Liver (tissue), 9 donors: ENCODE data around the gene DNAH5. TPM values are rescaled to one million over a fixed set of nuclear protein-coding genes. Genes with fewer than 3 reads are reported as not detected.

Source experiments
- DNase-seq: peaks from one replicate; pipeline ENCODE4 v3.0.0-alpha.2; 2017; ENCODE audit warnings: low spot score
- H3K27ac ChIP-seq, 2 donors: one replicate each; pipeline ENCODE4 v1.7.0; 2013; ENCODE audit warnings: inconsistent platforms in 2 of 2, low read length in 2 of 2, control low read depth in 1 of 2, low read depth in 1 of 2, mild to moderate bottlenecking in 1 of 2
- H3K27me3 ChIP-seq, 4 donors: one replicate each; pipeline versions ENCODE4 v1.6.1 to v1.7.0; 2013; ENCODE audit warnings: low read length in 3 of 4, inconsistent platforms in 1 of 4, mild to moderate bottlenecking in 1 of 4, moderate library complexity in 1 of 4; ENCODE audit not compliant: control insufficient read depth in 4 of 4, insufficient read depth in 4 of 4
- H3K36me3 ChIP-seq, 4 donors: one replicate each; pipeline versions ENCODE4 v1.6.1 to v1.7.0; 2013; ENCODE audit warnings: low read length in 3 of 4, mild to moderate bottlenecking in 3 of 4, low read depth in 1 of 4, moderate library complexity in 1 of 4; ENCODE audit not compliant: control insufficient read depth in 4 of 4, insufficient read depth in 3 of 4
- H3K4me1 ChIP-seq, 4 donors: one replicate each; pipeline versions ENCODE4 v1.6.1 to v1.7.0; 2013; ENCODE audit warnings: low read length in 3 of 4, mild to moderate bottlenecking in 3 of 4, moderate library complexity in 1 of 4; ENCODE audit not compliant: control insufficient read depth in 4 of 4, insufficient read depth in 4 of 4
- H3K4me3 ChIP-seq, 3 donors: one replicate each; pipeline versions ENCODE4 v1.6.1 to v1.7.0; 2013; ENCODE audit warnings: low read length in 3 of 3, control low read depth in 1 of 3, low read depth in 1 of 3, mild to moderate bottlenecking in 1 of 3
- H3K9ac ChIP-seq, 2 donors: one replicate each; pipeline ENCODE4 v1.7.0; 2013; ENCODE audit warnings: low read length in 2 of 2, mild to moderate bottlenecking in 2 of 2, moderate library complexity in 2 of 2, control low read depth in 1 of 2, low read depth in 1 of 2
- H3K9me3 ChIP-seq, 4 donors: one replicate each; pipeline versions ENCODE4 v1.6.1 to v1.7.0; 2013; ENCODE audit warnings: low read length in 3 of 4; ENCODE audit not compliant: control insufficient read depth in 4 of 4
- EGR1 ChIP-seq, 2 donors: IDR thresholded peaks; 2 replicates each; pipeline ENCODE4 v1.6.1; 2016 to 2018; ENCODE audit warnings: antibody characterized with exemption in 2 of 2, low read depth in 2 of 2
- FOXA1 ChIP-seq: IDR thresholded peaks from 2 replicates; pipeline ENCODE4 v1.6.1; 2016; ENCODE audit warnings: antibody characterized with exemption
- FOXA2 ChIP-seq: IDR thresholded peaks from 2 replicates; pipeline ENCODE4 v1.6.1; 2016; ENCODE audit warnings: antibody characterized with exemption
- GABPA ChIP-seq, 2 donors: IDR thresholded peaks in 1 of 2; conservative IDR thresholded peaks in 1 of 2; 2 replicates each; pipeline ENCODE4 v1.6.1; 2016; ENCODE audit warnings: antibody characterized with exemption in 2 of 2, mild to moderate bottlenecking in 1 of 2, moderate library complexity in 1 of 2
- HNF4A ChIP-seq, 2 donors: conservative IDR thresholded peaks; 2 replicates each; pipeline ENCODE4 v1.6.1; 2016; ENCODE audit warnings: antibody characterized with exemption in 2 of 2, mild to moderate bottlenecking in 2 of 2
- HNF4G ChIP-seq: IDR thresholded peaks from 2 replicates; pipeline ENCODE4 v1.6.1; 2016; ENCODE audit warnings: antibody characterized with exemption
- JUND ChIP-seq, 2 donors: IDR thresholded peaks; 2 replicates each; pipeline ENCODE4 v1.6.1; 2016; ENCODE audit warnings: antibody characterized with exemption in 2 of 2
- NR2F2 ChIP-seq: IDR thresholded peaks from 2 replicates; pipeline ENCODE4 v1.6.1; 2016; ENCODE audit warnings: antibody characterized with exemption
- RAD21 ChIP-seq, 2 donors: IDR thresholded peaks; 2 replicates each; pipeline ENCODE4 v1.6.1; 2016; ENCODE audit warnings: antibody characterized with exemption in 2 of 2, mild to moderate bottlenecking in 2 of 2
- RXRA ChIP-seq, 2 donors: IDR thresholded peaks; 2 replicates each; pipeline ENCODE4 v1.6.1; 2017 to 2018; ENCODE audit warnings: antibody characterized with exemption in 2 of 2, mild to moderate bottlenecking in 1 of 2
- SP1 ChIP-seq: IDR thresholded peaks from 2 replicates; pipeline ENCODE4 v1.6.1; 2018; ENCODE audit warnings: antibody characterized with exemption, mild to moderate bottlenecking
- TAF1 ChIP-seq: conservative IDR thresholded peaks from 2 replicates; pipeline ENCODE4 v1.6.1; 2016; ENCODE audit warnings: antibody characterized with exemption, mild to moderate bottlenecking
- YY1 ChIP-seq: IDR thresholded peaks from 2 replicates; pipeline ENCODE4 v1.6.1; 2016; ENCODE audit warnings: antibody characterized with exemption, mild to moderate bottlenecking
- WGBS: extraction: QIAGEN DNeasy Blood & Tissue Kit; methylation state at CpG from one replicate; pipeline ENCODE4 v1.1.7; 2013; 5-methylcytosine and 5-hydroxymethylcytosine counted together
- polyA plus RNA-seq, 2 donors: library from polyadenylated mRNA; stranded (reverse) in 1 of 2; unstranded in 1 of 2; fragments of 200-250 nt in 1 of 2; fragments of >200 nt in 1 of 2; fragmentation: Nextera tagmentation in 1 of 2; extraction: Ambion mirVana in 1 of 2; gene quantifications; one replicate each; pipeline versions ENCODE4 v1.2.1 to v1.2.3, GENCODE V29; 2013 to 2015
- total RNA-seq, 2 donors: library from RNA; depleted of rRNA; stranded (reverse); fragments of >200 nt; gene quantifications; one replicate each; pipeline ENCODE4 v1.2.3, GENCODE V29; 2014
- TF ChIP-seq, protein P1 (sequence below): IDR thresholded peaks from 2 replicates; pipeline ENCODE4 v1.6.1; 2016; ENCODE audit warnings: antibody characterized with exemption
- TF ChIP-seq, protein P2 (sequence below): IDR thresholded peaks from 2 replicates; pipeline ENCODE4 v1.6.1; 2016; ENCODE audit warnings: antibody characterized with exemption
- TF ChIP-seq, protein P3 (sequence below): IDR thresholded peaks from 2 replicates; pipeline ENCODE4 v1.6.1; 2016; ENCODE audit warnings: antibody characterized with exemption
- TF ChIP-seq, protein P4 (sequence below): fragments of 150-350 bp; IDR thresholded peaks from 2 replicates; pipeline ENCODE4 v1.5.1; 2017; ENCODE audit warnings: improper control_type of control experiment, low read depth, low read length; ENCODE audit not compliant: missing input control
- TF ChIP-seq, protein P5 (sequence below): IDR thresholded peaks from 2 replicates; pipeline ENCODE4 v1.6.1; 2016; ENCODE audit warnings: antibody characterized with exemption, mild to moderate bottlenecking
- donor health status: healthy.
- donor health status: healthy.
- donor health status: healthy.
- donor health status: healthy.
- donor health status: healthy.

The DNAH5 gene
- total and polyA plus RNA-seq, 4 donors: 0.19 to 14.8 (median 4.4) TPM

- TF ChIP-seq RAD21 (IDR thresholded peaks at IDR 0.05) (no peak), YY1 (no peak), SP1 (no peak), FOXA1 (no peak), HNF4A (conservative IDR thresholded peaks at IDR 0.05) (no peak), JUND (IDR thresholded peaks at IDR 0.05) (no peak), TAF1 (no peak), NR2F2 (no peak), RXRA (IDR thresholded peaks at IDR 0.05) (no peak), FOXA2 (no peak), HNF4G (no peak), GABPA (IDR thresholded peaks at IDR 0.05 in 1 of 2, conservative IDR thresholded peaks at IDR 0.05 in 1 of 2) (no peak), EGR1 (IDR thresholded peaks at IDR 0.05; ENCODE audit: low read depth in 2 of 2) (no peak)
- TF ChIP-seq, protein P1, sequence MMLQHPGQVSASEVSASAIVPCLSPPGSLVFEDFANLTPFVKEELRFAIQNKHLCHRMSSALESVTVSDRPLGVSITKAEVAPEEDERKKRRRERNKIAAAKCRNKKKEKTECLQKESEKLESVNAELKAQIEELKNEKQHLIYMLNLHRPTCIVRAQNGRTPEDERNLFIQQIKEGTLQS: no peak
- TF ChIP-seq, protein P2, sequence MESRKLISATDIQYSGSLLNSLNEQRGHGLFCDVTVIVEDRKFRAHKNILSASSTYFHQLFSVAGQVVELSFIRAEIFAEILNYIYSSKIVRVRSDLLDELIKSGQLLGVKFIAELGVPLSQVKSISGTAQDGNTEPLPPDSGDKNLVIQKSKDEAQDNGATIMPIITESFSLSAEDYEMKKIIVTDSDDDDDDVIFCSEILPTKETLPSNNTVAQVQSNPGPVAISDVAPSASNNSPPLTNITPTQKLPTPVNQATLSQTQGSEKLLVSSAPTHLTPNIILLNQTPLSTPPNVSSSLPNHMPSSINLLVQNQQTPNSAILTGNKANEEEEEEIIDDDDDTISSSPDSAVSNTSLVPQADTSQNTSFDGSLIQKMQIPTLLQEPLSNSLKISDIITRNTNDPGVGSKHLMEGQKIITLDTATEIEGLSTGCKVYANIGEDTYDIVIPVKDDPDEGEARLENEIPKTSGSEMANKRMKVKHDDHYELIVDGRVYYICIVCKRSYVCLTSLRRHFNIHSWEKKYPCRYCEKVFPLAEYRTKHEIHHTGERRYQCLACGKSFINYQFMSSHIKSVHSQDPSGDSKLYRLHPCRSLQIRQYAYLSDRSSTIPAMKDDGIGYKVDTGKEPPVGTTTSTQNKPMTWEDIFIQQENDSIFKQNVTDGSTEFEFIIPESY: no peak
- TF ChIP-seq, protein P3, sequence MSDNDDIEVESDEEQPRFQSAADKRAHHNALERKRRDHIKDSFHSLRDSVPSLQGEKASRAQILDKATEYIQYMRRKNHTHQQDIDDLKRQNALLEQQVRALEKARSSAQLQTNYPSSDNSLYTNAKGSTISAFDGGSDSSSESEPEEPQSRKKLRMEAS: no peak
- TF ChIP-seq, protein P4, sequence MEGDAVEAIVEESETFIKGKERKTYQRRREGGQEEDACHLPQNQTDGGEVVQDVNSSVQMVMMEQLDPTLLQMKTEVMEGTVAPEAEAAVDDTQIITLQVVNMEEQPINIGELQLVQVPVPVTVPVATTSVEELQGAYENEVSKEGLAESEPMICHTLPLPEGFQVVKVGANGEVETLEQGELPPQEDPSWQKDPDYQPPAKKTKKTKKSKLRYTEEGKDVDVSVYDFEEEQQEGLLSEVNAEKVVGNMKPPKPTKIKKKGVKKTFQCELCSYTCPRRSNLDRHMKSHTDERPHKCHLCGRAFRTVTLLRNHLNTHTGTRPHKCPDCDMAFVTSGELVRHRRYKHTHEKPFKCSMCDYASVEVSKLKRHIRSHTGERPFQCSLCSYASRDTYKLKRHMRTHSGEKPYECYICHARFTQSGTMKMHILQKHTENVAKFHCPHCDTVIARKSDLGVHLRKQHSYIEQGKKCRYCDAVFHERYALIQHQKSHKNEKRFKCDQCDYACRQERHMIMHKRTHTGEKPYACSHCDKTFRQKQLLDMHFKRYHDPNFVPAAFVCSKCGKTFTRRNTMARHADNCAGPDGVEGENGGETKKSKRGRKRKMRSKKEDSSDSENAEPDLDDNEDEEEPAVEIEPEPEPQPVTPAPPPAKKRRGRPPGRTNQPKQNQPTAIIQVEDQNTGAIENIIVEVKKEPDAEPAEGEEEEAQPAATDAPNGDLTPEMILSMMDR: no peak
- TF ChIP-seq, protein P5, sequence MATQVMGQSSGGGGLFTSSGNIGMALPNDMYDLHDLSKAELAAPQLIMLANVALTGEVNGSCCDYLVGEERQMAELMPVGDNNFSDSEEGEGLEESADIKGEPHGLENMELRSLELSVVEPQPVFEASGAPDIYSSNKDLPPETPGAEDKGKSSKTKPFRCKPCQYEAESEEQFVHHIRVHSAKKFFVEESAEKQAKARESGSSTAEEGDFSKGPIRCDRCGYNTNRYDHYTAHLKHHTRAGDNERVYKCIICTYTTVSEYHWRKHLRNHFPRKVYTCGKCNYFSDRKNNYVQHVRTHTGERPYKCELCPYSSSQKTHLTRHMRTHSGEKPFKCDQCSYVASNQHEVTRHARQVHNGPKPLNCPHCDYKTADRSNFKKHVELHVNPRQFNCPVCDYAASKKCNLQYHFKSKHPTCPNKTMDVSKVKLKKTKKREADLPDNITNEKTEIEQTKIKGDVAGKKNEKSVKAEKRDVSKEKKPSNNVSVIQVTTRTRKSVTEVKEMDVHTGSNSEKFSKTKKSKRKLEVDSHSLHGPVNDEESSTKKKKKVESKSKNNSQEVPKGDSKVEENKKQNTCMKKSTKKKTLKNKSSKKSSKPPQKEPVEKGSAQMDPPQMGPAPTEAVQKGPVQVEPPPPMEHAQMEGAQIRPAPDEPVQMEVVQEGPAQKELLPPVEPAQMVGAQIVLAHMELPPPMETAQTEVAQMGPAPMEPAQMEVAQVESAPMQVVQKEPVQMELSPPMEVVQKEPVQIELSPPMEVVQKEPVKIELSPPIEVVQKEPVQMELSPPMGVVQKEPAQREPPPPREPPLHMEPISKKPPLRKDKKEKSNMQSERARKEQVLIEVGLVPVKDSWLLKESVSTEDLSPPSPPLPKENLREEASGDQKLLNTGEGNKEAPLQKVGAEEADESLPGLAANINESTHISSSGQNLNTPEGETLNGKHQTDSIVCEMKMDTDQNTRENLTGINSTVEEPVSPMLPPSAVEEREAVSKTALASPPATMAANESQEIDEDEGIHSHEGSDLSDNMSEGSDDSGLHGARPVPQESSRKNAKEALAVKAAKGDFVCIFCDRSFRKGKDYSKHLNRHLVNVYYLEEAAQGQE: no peak
- no peak overlapping the region for H3K9ac ChIP-seq
- WGBS: 39% methylated on average over 2 of the region's 2 CpGs
- no peak overlapping the region for H3K27ac ChIP-seq
- no peak for DNase-seq
- peaks cover 0 to 2% (median 0%) of the 10 kb centered on the region in 4 donors for H3K36me3 ChIP-seq
- H3K4me1 ChIP-seq: no peaks in the 10 kb centered on the region
- H3K4me3 ChIP-seq: no peak overlapping the region
- no peaks in the 10 kb centered on the region for H3K9me3 ChIP-seq
- no peaks in the 10 kb centered on the region for H3K27me3 ChIP-seq
Measured at GRCh38 chr5:13921578-13921977, 22.9 kb downstream of the DNAH5 start.
